Lung (tissue), 12 donors: ENCODE data around the gene TNFRSF21. TPM values are rescaled to one million over a fixed set of nuclear protein-coding genes. Genes with fewer than 3 reads are reported as not detected.

ENCODE experiments used
- ATAC-seq: fragments of 200-7000 bp; cut with Tn5 transposase; one replicate; pipeline ENCODE4 v1.9.1; 2020; ENCODE audit warnings: moderate number of reproducible peaks; ENCODE audit not compliant: insufficient read depth, low FRiP score
- DNase-seq, 3 donors: peaks; one replicate each; pipeline ENCODE4 v3.0.0-alpha.2; 2013 to 2017
- H3K27ac ChIP-seq, 2 donors: one replicate each; pipeline ENCODE4 v1.5.1; 2013; ENCODE audit warnings: mild to moderate bottlenecking in 2 of 2, moderate library complexity in 2 of 2, control low read depth in 1 of 2, inconsistent platforms in 1 of 2, low read depth in 1 of 2, low read length in 1 of 2
- H3K27me3 ChIP-seq, 3 donors: one replicate each; pipeline ENCODE4 v1.5.1; 2013; ENCODE audit warnings: low read length in 2 of 3; ENCODE audit not compliant: control insufficient read depth in 3 of 3, insufficient read depth in 3 of 3
- H3K36me3 ChIP-seq, 4 donors: one replicate each; pipeline ENCODE4 v1.5.1; 2013; ENCODE audit warnings: low read length in 4 of 4, mild to moderate bottlenecking in 1 of 4, moderate library complexity in 1 of 4; ENCODE audit not compliant: control insufficient read depth in 4 of 4, insufficient read depth in 4 of 4
- H3K4me1 ChIP-seq, 5 donors: one replicate each; pipeline ENCODE4 v1.5.1; 2013; ENCODE audit warnings: low read length in 5 of 5, mild to moderate bottlenecking in 2 of 5, moderate library complexity in 1 of 5; ENCODE audit not compliant: control insufficient read depth in 5 of 5, insufficient read depth in 5 of 5
- H3K4me3 ChIP-seq: one replicate; pipeline ENCODE4 v1.5.1; 2013; ENCODE audit warnings: mild to moderate bottlenecking, control low read depth, moderate library complexity
- H3K9ac ChIP-seq, 2 donors: one replicate each; pipeline ENCODE4 v1.5.1; 2013; ENCODE audit warnings: low read length in 2 of 2, control low read depth in 1 of 2; ENCODE audit not compliant: insufficient read depth in 1 of 2
- H3K9me3 ChIP-seq, 4 donors: one replicate each; pipeline ENCODE4 v1.5.1; 2013; ENCODE audit warnings: low read length in 3 of 4, mild to moderate bottlenecking in 1 of 4, moderate library complexity in 1 of 4; ENCODE audit not compliant: control insufficient read depth in 4 of 4, insufficient read depth in 3 of 4
- WGBS, 2 donors: extraction: QIAGEN DNeasy Blood & Tissue Kit; methylation state at CpG; one replicate each; pipeline ENCODE4 v1.1.7; 2013; 5-methylcytosine and 5-hydroxymethylcytosine counted together
- polyA plus RNA-seq, 2 donors: library from polyadenylated mRNA; stranded (reverse); fragments of 200-250 nt; gene quantifications; one replicate each; pipeline ENCODE4 v1.2.1, GENCODE V29; 2013
- total RNA-seq, 2 donors: library from RNA; depleted of rRNA in 1 of 2; stranded (reverse); fragments of >200 nt in 1 of 2; gene quantifications; one replicate each; pipeline ENCODE4 v1.2.1, GENCODE V29; 2014 to 2021
- TF ChIP-seq, protein P1 (sequence below): IDR thresholded peaks from 2 replicates; pipeline ENCODE4 v1.5.1; 2012; ENCODE audit warnings: mild to moderate bottlenecking; ENCODE audit errors: control extremely low read depth, extremely low read depth
- donor health status: control.
- donor health status: control.
- donor health status: Bipolar disorder and iron deficiency.
- donor health status: healthy.
- donor health status: DM: yes; HTN: yes; CAD: no.

Gene TNFRSF21
- total and polyA plus RNA-seq, 4 donors, result 11.1 to 36.6 (median 24.5) TPM

- Histone ChIP-seq H3K9me3 (no peaks in the 10 kb centered on the region), H3K27ac (no peak overlapping the region), H3K4me3 (no peak overlapping the region), H3K27me3 (peaks cover 0 to 10% (median 8%) of the 10 kb centered on the region in 3 donors), H3K9ac (no peak overlapping the region), H3K36me3 (no peaks in the 10 kb centered on the region), H3K4me1 (peaks cover 0 to 14% (median 5%) of the 10 kb centered on the region in 5 donors)
- WGBS, 2 donors, result 87 to 94% methylated on average over 2 of the region's 2 CpGs
- TF ChIP-seq, protein P1, sequence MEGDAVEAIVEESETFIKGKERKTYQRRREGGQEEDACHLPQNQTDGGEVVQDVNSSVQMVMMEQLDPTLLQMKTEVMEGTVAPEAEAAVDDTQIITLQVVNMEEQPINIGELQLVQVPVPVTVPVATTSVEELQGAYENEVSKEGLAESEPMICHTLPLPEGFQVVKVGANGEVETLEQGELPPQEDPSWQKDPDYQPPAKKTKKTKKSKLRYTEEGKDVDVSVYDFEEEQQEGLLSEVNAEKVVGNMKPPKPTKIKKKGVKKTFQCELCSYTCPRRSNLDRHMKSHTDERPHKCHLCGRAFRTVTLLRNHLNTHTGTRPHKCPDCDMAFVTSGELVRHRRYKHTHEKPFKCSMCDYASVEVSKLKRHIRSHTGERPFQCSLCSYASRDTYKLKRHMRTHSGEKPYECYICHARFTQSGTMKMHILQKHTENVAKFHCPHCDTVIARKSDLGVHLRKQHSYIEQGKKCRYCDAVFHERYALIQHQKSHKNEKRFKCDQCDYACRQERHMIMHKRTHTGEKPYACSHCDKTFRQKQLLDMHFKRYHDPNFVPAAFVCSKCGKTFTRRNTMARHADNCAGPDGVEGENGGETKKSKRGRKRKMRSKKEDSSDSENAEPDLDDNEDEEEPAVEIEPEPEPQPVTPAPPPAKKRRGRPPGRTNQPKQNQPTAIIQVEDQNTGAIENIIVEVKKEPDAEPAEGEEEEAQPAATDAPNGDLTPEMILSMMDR, result no peak
- ATAC-seq, result no peak
- no peak for DNase-seq
Observed at GRCh38 chr6:47306887-47307286, 2.8 kb downstream of the TNFRSF21 start.

DNA sequence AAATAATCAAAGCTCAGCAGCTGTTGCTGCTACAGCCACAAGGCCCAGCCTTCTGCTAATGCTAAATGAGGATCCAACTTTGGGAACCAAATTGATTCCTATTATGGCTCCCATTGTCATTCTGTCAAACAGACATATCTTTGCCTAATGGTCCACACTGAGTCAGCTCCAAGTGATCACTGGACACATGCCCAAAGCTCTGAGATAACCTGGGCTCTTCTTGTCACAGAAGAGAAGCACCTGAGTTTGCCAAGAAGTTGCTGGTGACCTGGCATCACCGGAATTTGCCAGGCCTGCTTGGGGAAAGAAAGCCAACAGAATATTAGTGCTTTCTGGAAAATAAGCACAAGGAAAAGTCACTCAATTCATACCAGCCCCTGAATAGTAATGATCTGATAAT lies 5.8 kb downstream of the TNFRSF21 start:
- peaks cover 0 to 10% (median 5%) of the 10 kb centered on the region in 5 donors for H3K4me1 ChIP-seq

DNA sequence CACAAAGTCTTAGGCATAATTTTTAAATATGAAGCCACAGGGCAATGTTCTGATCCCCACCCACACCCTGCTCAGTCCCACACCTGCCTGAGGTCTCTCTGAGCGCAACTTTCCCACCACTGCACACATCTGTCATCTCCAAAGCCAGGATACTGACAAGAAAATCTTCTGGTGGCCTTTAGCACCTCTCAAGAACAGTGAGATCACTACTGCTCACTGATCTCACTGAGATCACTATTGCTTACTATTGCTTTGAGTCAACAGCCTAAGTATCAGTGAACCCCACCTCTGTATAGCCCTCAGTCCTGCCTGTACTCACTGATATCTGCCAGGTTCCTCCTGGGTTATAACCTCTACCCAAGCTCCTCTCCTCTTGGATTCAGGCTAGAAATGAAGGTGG lies 6.4 kb downstream of the TNFRSF21 start:
- Histone ChIP-seq H3K36me3 (no peaks in the 10 kb centered on the region), H3K27ac (no peak overlapping the region), H3K4me3 (no peak overlapping the region), H3K9ac (no peak overlapping the region), H3K9me3 (no peaks in the 10 kb centered on the region), H3K27me3 (peaks cover 0 to 7% (median 6%) of the 10 kb centered on the region in 3 donors), H3K4me1 (peaks cover 0 to 6% (median 3%) of the 10 kb centered on the region in 5 donors)
- TF ChIP-seq, protein P1, result no peak
- no peak for ATAC-seq
- DNase-seq, result no peak
- 91 to 100% methylated on average over 1 of the region's 1 CpG for WGBS, 2 donors

More for the DNA sequence above, 5.8 kb downstream of the TNFRSF21 start:
- no peak overlapping the region for H3K4me3 ChIP-seq
- WGBS, 2 donors, result 94 to 96% methylated on average over 1 of the region's 1 CpG
- H3K36me3 ChIP-seq, result no peaks in the 10 kb centered on the region
- H3K9ac ChIP-seq, result no peak overlapping the region
- no peak overlapping the region for H3K27ac ChIP-seq
- ATAC-seq (no peak), DNase-seq (no peak)
- H3K27me3 ChIP-seq, result peaks cover 0 to 7% (median 7%) of the 10 kb centered on the region in 3 donors
- H3K9me3 ChIP-seq, result no peaks in the 10 kb centered on the region
- TF ChIP-seq, protein P1, result no peak

DNA sequence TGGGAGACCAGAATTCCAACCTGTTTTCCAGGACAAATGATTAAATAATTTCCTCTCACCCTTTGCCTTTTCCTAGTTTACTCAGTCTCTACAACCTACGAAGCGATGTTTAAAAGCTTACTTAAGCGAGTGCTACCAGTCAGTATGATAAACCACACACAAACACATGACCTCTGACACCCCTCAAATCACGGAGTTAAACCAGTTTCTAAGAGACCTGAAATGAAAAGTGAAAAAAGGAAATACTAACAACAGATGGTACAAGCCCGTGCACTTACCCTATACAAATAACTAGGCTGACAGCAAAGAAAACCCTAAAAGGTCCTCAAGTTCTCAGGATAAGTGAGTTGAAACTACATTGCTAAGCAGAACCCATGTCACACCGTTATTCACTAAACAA lies 7.7 kb downstream of the TNFRSF21 start:
- Histone ChIP-seq H3K9ac (no peak overlapping the region), H3K9me3 (no peaks in the 10 kb centered on the region), H3K4me1 (peaks cover 0 to 3% (median 0%) of the 10 kb centered on the region in 5 donors), H3K36me3 (no peaks in the 10 kb centered on the region), H3K27ac (no peak overlapping the region), H3K27me3 (no peaks in the 10 kb centered on the region), H3K4me3 (no peak overlapping the region)
- ATAC-seq, result no peak
- WGBS, 2 donors, result 64 to 73% methylated on average over 6 of the region's 6 CpGs
- DNase-seq, result no peak
- TF ChIP-seq, protein P1, result no peak
